Gastroesophageal sphincter (tissue), 3 donors: ENCODE measurements around the gene UBE2C.
A peak's percentile ranks its signal among the peaks of the same experiment; 100 is the strongest.

ENCODE experiments used
- CTCF ChIP-seq, 4 experiments: fragments of 200-600 bp in 2 of 4; fragments of 450-650 bp in 2 of 4; sonication (generic) in 1 of 4; IDR thresholded peaks; one replicate each; pipeline ENCODE4 v1.5.1; 2017 to 2019; ENCODE audit warnings: antibody characterized with exemption in 4 of 4, mild to moderate bottlenecking in 2 of 4, moderate library complexity in 2 of 4
- POLR2A ChIP-seq, 2 donors: fragments of 450-650 bp; IDR thresholded peaks; one replicate each; pipeline ENCODE4 v1.6.1; 2017; ENCODE audit warnings: antibody characterized with exemption in 2 of 2, mild to moderate bottlenecking in 2 of 2, moderate library complexity in 1 of 2
- POLR2AphosphoS5 ChIP-seq: sonication (generic); formaldehyde crosslinking; IDR thresholded peaks from one replicate; pipeline ENCODE4 v1.6.1; 2017; ENCODE audit warnings: antibody characterized with exemption

- no peak for TF ChIP-seq CTCF (IDR thresholded peaks at IDR 0.05)
- TF ChIP-seq POLR2A (IDR thresholded peaks at IDR 0.05) = peak in 1 of 2 donors; percentile 36
- TF ChIP-seq POLR2AphosphoS5 = peak; percentile 77
Observed at GRCh38 chr20:45833030-45833882, 20.8 kb downstream of the UBE2C start, which contains the start of gene SNX21.
